22Rv1 (cell line): ENCODE measurements around the gene CLINT1.

Experiments used
- CTCF ChIP-seq: fragments of 450-650 bp; IDR thresholded peaks from 2 replicates; pipeline ENCODE4 v1.5.1; 2017; ENCODE audit warnings: mild to moderate bottlenecking
- ZFX ChIP-seq: fragments of 450-650 bp; IDR thresholded peaks from 2 replicates; pipeline ENCODE4 v1.6.1; 2017; ENCODE audit warnings: antibody characterized with exemption, borderline replicate concordance

GRCh38 chr5:157740229-157740610 lies 118.7 kb downstream of the CLINT1 start:
- TF ChIP-seq CTCF, result peak; percentile 80
- no peak for TF ChIP-seq ZFX
